Measurements from ENCODE around the gene TM4SF5. TPM values are rescaled to one million over a fixed set of nuclear protein-coding genes. Genes with fewer than 3 reads are reported as not detected.

Gene TM4SF5
- total and polyA plus RNA-seq, 9 donors: 0.31 to 0.83 TPM; not detected in 7

- H3K27me3 ChIP-seq: no peaks in the 10 kb centered on the region
- TF ChIP-seq, protein P1, sequence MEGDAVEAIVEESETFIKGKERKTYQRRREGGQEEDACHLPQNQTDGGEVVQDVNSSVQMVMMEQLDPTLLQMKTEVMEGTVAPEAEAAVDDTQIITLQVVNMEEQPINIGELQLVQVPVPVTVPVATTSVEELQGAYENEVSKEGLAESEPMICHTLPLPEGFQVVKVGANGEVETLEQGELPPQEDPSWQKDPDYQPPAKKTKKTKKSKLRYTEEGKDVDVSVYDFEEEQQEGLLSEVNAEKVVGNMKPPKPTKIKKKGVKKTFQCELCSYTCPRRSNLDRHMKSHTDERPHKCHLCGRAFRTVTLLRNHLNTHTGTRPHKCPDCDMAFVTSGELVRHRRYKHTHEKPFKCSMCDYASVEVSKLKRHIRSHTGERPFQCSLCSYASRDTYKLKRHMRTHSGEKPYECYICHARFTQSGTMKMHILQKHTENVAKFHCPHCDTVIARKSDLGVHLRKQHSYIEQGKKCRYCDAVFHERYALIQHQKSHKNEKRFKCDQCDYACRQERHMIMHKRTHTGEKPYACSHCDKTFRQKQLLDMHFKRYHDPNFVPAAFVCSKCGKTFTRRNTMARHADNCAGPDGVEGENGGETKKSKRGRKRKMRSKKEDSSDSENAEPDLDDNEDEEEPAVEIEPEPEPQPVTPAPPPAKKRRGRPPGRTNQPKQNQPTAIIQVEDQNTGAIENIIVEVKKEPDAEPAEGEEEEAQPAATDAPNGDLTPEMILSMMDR (IDR thresholded peaks at IDR 0.05): no peak
- TF ChIP-seq POLR2A (IDR thresholded peaks at IDR 0.05) (no peak), EP300 (IDR thresholded peaks at IDR 0.05) (no peak)
- peaks cover 2% of the 10 kb centered on the region for H3K4me1 ChIP-seq (ENCODE audit: insufficient read depth)
- H3K4me3 ChIP-seq: no peak overlapping the region
- H3K27ac ChIP-seq: no peak overlapping the region
- no peak for DNase-seq
- H3K9me3 ChIP-seq: no peaks in the 10 kb centered on the region
- intact Hi-C loops (cut with DNase I): no loop called here
- no peaks in the 10 kb centered on the region for H3K36me3 ChIP-seq
- 80 to 89% (median 83%) methylated on average over 9 of the region's 9 CpGs for WGBS, 3 donors
Observed at GRCh38 chr17:4743898-4744297, 27.8 kb upstream of the TM4SF5 start.

DNA sequence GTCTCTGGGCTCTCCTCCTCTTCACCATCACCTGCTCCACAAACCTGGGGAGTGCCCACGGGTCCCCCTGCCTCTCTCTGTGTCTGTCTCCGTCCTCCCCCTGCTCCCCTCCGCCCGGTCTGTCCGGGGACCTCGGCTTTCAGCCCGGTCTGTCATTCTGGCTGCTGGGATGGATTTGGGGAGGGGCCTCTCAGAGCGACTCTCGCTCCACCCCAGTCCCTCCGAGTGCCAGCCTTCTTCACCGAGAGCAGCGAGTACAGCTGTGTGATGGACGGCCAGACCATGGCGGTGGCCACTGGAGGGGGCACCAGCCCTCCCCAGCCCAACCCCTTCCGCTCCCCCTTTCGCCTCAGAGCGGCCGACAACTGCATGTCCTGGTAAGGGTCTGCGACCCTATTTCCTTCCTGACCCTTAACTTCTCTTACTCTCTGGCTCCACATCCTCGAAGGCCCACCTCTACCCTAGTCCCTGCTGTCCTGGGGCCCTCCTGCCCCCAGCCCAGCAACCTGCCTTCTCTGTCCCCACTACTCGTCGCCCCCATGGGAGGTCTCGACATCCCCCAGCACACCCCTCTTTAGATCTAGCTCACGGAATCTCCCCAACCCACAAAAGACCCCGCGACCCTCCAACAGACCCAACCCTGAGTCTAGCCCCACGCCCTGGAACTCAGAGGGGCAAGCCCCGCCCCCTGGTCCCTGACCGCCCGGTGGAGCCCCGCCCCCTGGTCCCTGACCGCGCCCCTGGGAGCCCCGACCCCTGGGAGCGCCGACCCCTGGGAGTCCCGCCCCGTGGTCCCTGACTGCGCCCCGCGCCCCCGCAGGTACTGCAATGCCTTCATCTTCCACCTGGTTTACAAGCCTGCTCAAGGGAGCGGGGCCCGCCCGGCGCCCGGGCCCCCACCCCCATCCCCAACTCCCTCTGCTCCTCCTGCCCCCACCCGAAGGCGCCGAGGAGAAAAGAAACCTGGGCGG is 26.4 kb upstream of the TM4SF5 start:
- no peaks in the 10 kb centered on the region for H3K9me3 ChIP-seq
- no peak for DNase-seq
- H3K36me3 ChIP-seq: no peaks in the 10 kb centered on the region
- no peaks in the 10 kb centered on the region for H3K4me1 ChIP-seq (ENCODE audit: insufficient read depth)
- intact Hi-C loops (cut with DNase I): no loop called here
- no peak overlapping the region for H3K27ac ChIP-seq
- no peaks in the 10 kb centered on the region for H3K27me3 ChIP-seq
- WGBS, 3 donors: 6 to 8% (median 6%) methylated on average over 45 to 51 of the region's 51 CpGs
- no peak overlapping the region for H3K4me3 ChIP-seq
- TF ChIP-seq POLR2A (IDR thresholded peaks at IDR 0.05) (no peak), EP300 (IDR thresholded peaks at IDR 0.05) (no peak)
- TF ChIP-seq, protein P1 (IDR thresholded peaks at IDR 0.05): no peak

GRCh38 chr17:4747847-4748246 is 23.8 kb upstream of the TM4SF5 start:
- Histone ChIP-seq H3K9me3 (no peaks in the 10 kb centered on the region), H3K36me3 (no peaks in the 10 kb centered on the region), H3K27me3 (no peaks in the 10 kb centered on the region), H3K27ac (no peak overlapping the region), H3K4me3 (no peak overlapping the region), H3K4me1 (ENCODE audit: insufficient read depth) (no peaks in the 10 kb centered on the region)
- 46 to 53% (median 46%) methylated on average over 5 of the region's 5 CpGs for WGBS, 3 donors
- DNase-seq: no peak
- TF ChIP-seq POLR2A (IDR thresholded peaks at IDR 0.05) (no peak), EP300 (IDR thresholded peaks at IDR 0.05) (no peak)
- TF ChIP-seq, protein P1 (IDR thresholded peaks at IDR 0.05): no peak
- intact Hi-C loops (cut with DNase I): no loop called here

GRCh38 chr17:4748686-4749085 is 23.0 kb upstream of the TM4SF5 start:
- no peak for DNase-seq
- H3K4me1 ChIP-seq (ENCODE audit: insufficient read depth): no peaks in the 10 kb centered on the region
- H3K27ac ChIP-seq: no peak overlapping the region
- intact Hi-C loops (cut with DNase I): no loop called here
- no peaks in the 10 kb centered on the region for H3K36me3 ChIP-seq
- H3K27me3 ChIP-seq: no peaks in the 10 kb centered on the region
- H3K4me3 ChIP-seq: no peak overlapping the region
- no peak for TF ChIP-seq POLR2A (IDR thresholded peaks at IDR 0.05)
- no peak for TF ChIP-seq EP300 (IDR thresholded peaks at IDR 0.05)
- TF ChIP-seq, protein P1 (IDR thresholded peaks at IDR 0.05): no peak
- WGBS, 3 donors: 37 to 49% (median 44%) methylated on average over 4 of the region's 4 CpGs
- no peaks in the 10 kb centered on the region for H3K9me3 ChIP-seq
